H9 (cell line): Measurements from ENCODE around the gene CCDC198. TPM values are rescaled to one million over a fixed set of nuclear protein-coding genes. Genes with fewer than 3 reads are reported as not detected.

Experiments
- DNase-seq: peaks from one replicate; pipeline ENCODE4 v3.0.0-alpha.2; 2017
- H2AFZ ChIP-seq: one replicate; pipeline ENCODE4 v1.6.1; 2013; ENCODE audit warnings: mild to moderate bottlenecking, low read length, control low read depth, moderate library complexity
- H2AK5ac ChIP-seq: 2 replicates; pipeline ENCODE4 v1.6.1; 2013; ENCODE audit warnings: low read length, control low read depth, mixed read lengths; ENCODE audit not compliant: insufficient read length
- H2BK120ac ChIP-seq: one replicate; pipeline ENCODE4 v1.6.1; 2013; ENCODE audit warnings: low read depth, mild to moderate bottlenecking, low read length, control low read depth, inconsistent platforms; ENCODE audit not compliant: poor library complexity, severe bottlenecking
- H2BK12ac ChIP-seq: 2 replicates; pipeline ENCODE4 v1.6.1; 2013; ENCODE audit warnings: low read length, control low read depth, mixed read lengths, low read depth; ENCODE audit not compliant: insufficient read length
- H2BK15ac ChIP-seq: 2 replicates; pipeline ENCODE4 v1.6.1; 2013; ENCODE audit warnings: low read depth, low read length, control low read depth
- H2BK20ac ChIP-seq: one replicate; pipeline ENCODE4 v1.6.1; 2013; ENCODE audit warnings: low read depth, mild to moderate bottlenecking, low read length, control low read depth, inconsistent platforms; ENCODE audit not compliant: poor library complexity, severe bottlenecking
- H2BK5ac ChIP-seq: 2 replicates; pipeline ENCODE4 v1.6.1; 2013; ENCODE audit warnings: low read length, control low read depth, mixed read lengths; ENCODE audit not compliant: insufficient read length
- H3K14ac ChIP-seq: 2 replicates; pipeline ENCODE4 v1.6.1; 2013; ENCODE audit warnings: low read length, control low read depth; ENCODE audit not compliant: insufficient read depth
- H3K18ac ChIP-seq: 2 replicates; pipeline ENCODE4 v1.6.1; 2013; ENCODE audit warnings: low read depth, mild to moderate bottlenecking, mixed read lengths, low read length, control low read depth; ENCODE audit not compliant: insufficient read length
- H3K23ac ChIP-seq: 2 replicates; pipeline ENCODE4 v1.6.1; 2013; ENCODE audit warnings: low read length, control low read depth, mixed read lengths, low read depth; ENCODE audit not compliant: insufficient read length
- H3K23me2 ChIP-seq: 2 replicates; pipeline ENCODE4 v1.6.1; 2013; ENCODE audit warnings: low read depth, mild to moderate bottlenecking, mixed read lengths, low read length, control low read depth; ENCODE audit not compliant: insufficient read length, poor library complexity, severe bottlenecking
- H3K27ac ChIP-seq: 2 replicates; pipeline ENCODE4 v1.5.1; 2013; ENCODE audit warnings: low read length, control low read depth, mixed read lengths, low read depth; ENCODE audit not compliant: insufficient read length
- H3K27me3 ChIP-seq: 2 replicates; pipeline ENCODE4 v1.6.1; 2013; ENCODE audit warnings: low read length, control low read depth, inconsistent platforms; ENCODE audit not compliant: insufficient read depth
- H3K4ac ChIP-seq: 2 replicates; pipeline ENCODE4 v1.6.1; 2013; ENCODE audit warnings: low read depth, mild to moderate bottlenecking, control low read depth, inconsistent platforms, low read length, moderate library complexity
- H3K4me1 ChIP-seq: 2 replicates; pipeline ENCODE4 v1.6.1; 2013; ENCODE audit warnings: low read length, control low read depth, inconsistent platforms; ENCODE audit not compliant: insufficient read depth
- H3K4me2 ChIP-seq: 2 replicates; pipeline ENCODE4 v1.6.1; 2013; ENCODE audit warnings: low read length, control low read depth, mixed read lengths; ENCODE audit not compliant: insufficient read length, insufficient read depth
- H3K56ac ChIP-seq: 2 replicates; pipeline ENCODE4 v1.6.1; 2013; ENCODE audit warnings: low read depth, mild to moderate bottlenecking, mixed read lengths, low read length, control low read depth; ENCODE audit not compliant: insufficient read length
- H3K79me1 ChIP-seq: 2 replicates; pipeline ENCODE4 v1.6.1; 2013; ENCODE audit warnings: low read depth, mild to moderate bottlenecking, moderate library complexity, low read length, control low read depth, inconsistent platforms; ENCODE audit not compliant: insufficient read depth, poor library complexity, severe bottlenecking
- H3K79me2 ChIP-seq: 2 replicates; pipeline ENCODE4 v1.6.1; 2013; ENCODE audit warnings: low read length, control low read depth, inconsistent platforms; ENCODE audit not compliant: insufficient read depth
- H3K9ac ChIP-seq: 2 replicates; pipeline ENCODE4 v1.6.1; 2013; ENCODE audit warnings: low read length, control low read depth, mixed read lengths; ENCODE audit not compliant: insufficient read length; ENCODE audit errors: extremely low read depth
- H3K9me3 ChIP-seq: one replicate; pipeline ENCODE4 v1.6.1; 2013; ENCODE audit warnings: low read depth, low read length, inconsistent platforms; ENCODE audit not compliant: control insufficient read depth
- H3T11ph ChIP-seq: one replicate; pipeline ENCODE4 v1.6.1; 2013; ENCODE audit warnings: mild to moderate bottlenecking, low read length, control low read depth, inconsistent platforms
- H4K20me1 ChIP-seq: one replicate; pipeline ENCODE4 v1.6.1; 2013; ENCODE audit not compliant: control insufficient read depth, insufficient read length, insufficient read depth
- H4K5ac ChIP-seq: 2 replicates; pipeline ENCODE4 v1.6.1; 2013; ENCODE audit warnings: low read depth, mild to moderate bottlenecking, mixed read lengths, low read length, control low read depth; ENCODE audit not compliant: insufficient read length
- H4K8ac ChIP-seq: replicated peaks from 2 replicates; pipeline ENCODE4 v1.6.1; 2013; ENCODE audit warnings: low read length, control low read depth, mixed read lengths, low read depth; ENCODE audit not compliant: insufficient read length
- H4K91ac ChIP-seq: 2 replicates; pipeline ENCODE4 v1.6.1; 2013; ENCODE audit warnings: low read depth, mild to moderate bottlenecking, moderate library complexity, mixed read lengths, low read length, control low read depth; ENCODE audit not compliant: insufficient read length
- H3K27ac Mint-ChIP-seq, 3 experiments: 2 replicates in 2 of 3; 3 replicates in 1 of 3; pipeline ENCODE4 v1.8.0; 2020 to 2021; ENCODE audit warnings: mixed read lengths in 3 of 3, mild to moderate bottlenecking in 1 of 3, moderate library complexity in 1 of 3
- H3K27me3 Mint-ChIP-seq: 2 replicates; pipeline ENCODE4 v1.8.0; 2021; ENCODE audit warnings: low read depth, mild to moderate bottlenecking, moderate library complexity, mixed read lengths
- H3K36me3 Mint-ChIP-seq, 3 experiments: 2 replicates in 2 of 3; 3 replicates in 1 of 3; pipeline ENCODE4 v1.8.0; 2020 to 2021; ENCODE audit warnings: low read depth in 3 of 3, mixed read lengths in 3 of 3; ENCODE audit not compliant: insufficient read depth in 1 of 3
- H3K4me1 Mint-ChIP-seq, 2 experiments: 2 replicates each; pipeline ENCODE4 v1.8.0; 2020; ENCODE audit warnings: mixed read lengths in 2 of 2
- H3K4me3 Mint-ChIP-seq, 2 experiments: 2 replicates in 1 of 2; 3 replicates in 1 of 2; pipeline ENCODE4 v1.8.0; 2020 to 2021; ENCODE audit warnings: mild to moderate bottlenecking in 2 of 2, mixed read lengths in 2 of 2, moderate library complexity in 1 of 2
- H3K9me3 Mint-ChIP-seq, 2 experiments: 2 replicates in 1 of 2; 3 replicates in 1 of 2; pipeline ENCODE4 v1.8.0; 2020; ENCODE audit warnings: mild to moderate bottlenecking in 2 of 2, mixed read lengths in 2 of 2, moderate library complexity in 1 of 2
- WGBS: extraction: QIAGEN DNeasy Blood & Tissue Kit; methylation state at CpG from one replicate; pipeline ENCODE4 v1.1.7; 2013; ENCODE audit warnings: missing lambda C conversion rate, low lambda C conversion rate, mixed read lengths; ENCODE audit not compliant: insufficient read length; ENCODE audit errors: extremely low coverage; 5-methylcytosine and 5-hydroxymethylcytosine counted together
- total RNA-seq: library from RNA; stranded (reverse); gene quantifications from 2 replicates; pipeline ENCODE4 v1.2.1, GENCODE V29; 2021
- TF ChIP-seq, protein P1 (sequence below): fragments of 200-600 bp; sonication (generic); conservative IDR thresholded peaks from 3 replicates; pipeline ENCODE4 v1.8.0; 2021; ENCODE audit warnings: antibody characterized with exemption, mild to moderate bottlenecking

CCDC198 gene
- total RNA-seq, 1 experiment from 2014 or later = not detected

DNA sequence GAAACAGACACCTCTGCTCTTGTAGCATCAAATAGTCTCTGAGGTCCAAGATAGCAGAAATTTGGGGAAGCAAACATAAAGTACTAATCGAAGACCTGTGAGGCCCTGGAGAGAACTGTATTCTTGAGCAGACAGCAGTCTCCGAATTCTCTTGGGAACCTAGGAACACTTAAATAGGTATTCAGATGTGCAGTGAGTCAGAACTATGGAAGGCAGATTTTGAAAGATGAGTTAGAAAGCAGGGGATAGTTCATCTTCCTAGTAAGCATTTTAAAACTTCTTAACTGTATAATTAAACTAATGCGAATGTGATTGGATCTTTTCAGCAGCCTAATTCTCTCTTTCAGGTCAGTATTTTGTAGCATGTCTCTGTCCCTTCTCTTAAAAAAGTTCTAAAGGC is 72.7 kb downstream of the CCDC198 start:
- no peak overlapping the region for H3K27ac ChIP-seq
- WGBS = no CpG with 5 or more reads among the region's 3 CpGs
- no peak overlapping the region for H4K5ac ChIP-seq
- H3K23me2 ChIP-seq = no peaks in the 10 kb centered on the region
- no peak overlapping the region for H4K91ac ChIP-seq
- no peaks in the 10 kb centered on the region for H3K9me3 Mint-ChIP-seq
- H2BK120ac ChIP-seq = no peak overlapping the region
- H3K79me1 ChIP-seq = no peaks in the 10 kb centered on the region
- H3K56ac ChIP-seq = no peak overlapping the region
- H2BK12ac ChIP-seq = no peak overlapping the region
- no peak overlapping the region for H3K9ac ChIP-seq
- H3K79me2 ChIP-seq = no peaks in the 10 kb centered on the region
- H3K14ac ChIP-seq = no peak overlapping the region
- no peaks in the 10 kb centered on the region for H3K4me1 ChIP-seq
- H2BK20ac ChIP-seq = no peak overlapping the region
- no peaks in the 10 kb centered on the region for H3K27me3 Mint-ChIP-seq
- no peak overlapping the region for H2AFZ ChIP-seq
- no peak overlapping the region for H4K8ac ChIP-seq
- no peaks in the 10 kb centered on the region for H3K4me1 Mint-ChIP-seq
- H3K36me3 Mint-ChIP-seq = no peaks in the 10 kb centered on the region
- H2AK5ac ChIP-seq = no peak overlapping the region
- no peak overlapping the region for H2BK5ac ChIP-seq
- H3K18ac ChIP-seq = no peak overlapping the region
- H3K4ac ChIP-seq = no peak overlapping the region
- H3T11ph ChIP-seq = no peak overlapping the region
- H3K27ac Mint-ChIP-seq = no peak overlapping the region
- H3K9me3 ChIP-seq = no peaks in the 10 kb centered on the region
- H3K4me2 ChIP-seq = no peak overlapping the region
- no peak for DNase-seq
- no peaks in the 10 kb centered on the region for H4K20me1 ChIP-seq
- no peaks in the 10 kb centered on the region for H3K27me3 ChIP-seq
- no peak overlapping the region for H2BK15ac ChIP-seq
- no peak overlapping the region for H3K4me3 Mint-ChIP-seq
- no peak overlapping the region for H3K23ac ChIP-seq
- TF ChIP-seq, protein P1, sequence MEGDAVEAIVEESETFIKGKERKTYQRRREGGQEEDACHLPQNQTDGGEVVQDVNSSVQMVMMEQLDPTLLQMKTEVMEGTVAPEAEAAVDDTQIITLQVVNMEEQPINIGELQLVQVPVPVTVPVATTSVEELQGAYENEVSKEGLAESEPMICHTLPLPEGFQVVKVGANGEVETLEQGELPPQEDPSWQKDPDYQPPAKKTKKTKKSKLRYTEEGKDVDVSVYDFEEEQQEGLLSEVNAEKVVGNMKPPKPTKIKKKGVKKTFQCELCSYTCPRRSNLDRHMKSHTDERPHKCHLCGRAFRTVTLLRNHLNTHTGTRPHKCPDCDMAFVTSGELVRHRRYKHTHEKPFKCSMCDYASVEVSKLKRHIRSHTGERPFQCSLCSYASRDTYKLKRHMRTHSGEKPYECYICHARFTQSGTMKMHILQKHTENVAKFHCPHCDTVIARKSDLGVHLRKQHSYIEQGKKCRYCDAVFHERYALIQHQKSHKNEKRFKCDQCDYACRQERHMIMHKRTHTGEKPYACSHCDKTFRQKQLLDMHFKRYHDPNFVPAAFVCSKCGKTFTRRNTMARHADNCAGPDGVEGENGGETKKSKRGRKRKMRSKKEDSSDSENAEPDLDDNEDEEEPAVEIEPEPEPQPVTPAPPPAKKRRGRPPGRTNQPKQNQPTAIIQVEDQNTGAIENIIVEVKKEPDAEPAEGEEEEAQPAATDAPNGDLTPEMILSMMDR = no peak
